HepG2 (cell line): ENCODE results near the gene MAN1B1. TPM values are rescaled to one million over a fixed set of nuclear protein-coding genes. Genes with fewer than 3 reads are reported as not detected.
A peak's percentile ranks its signal among the peaks of the same experiment; 100 is the strongest.

Experiments used
- ATF7-NPFF ChIP-seq: sonication (generic); formaldehyde crosslinking; IDR thresholded peaks from 2 replicates; pipeline ENCODE4 v1.8.1; 2023; ENCODE audit warnings: mild to moderate bottlenecking, low read depth, missing genetic modification reagents, moderate library complexity
- FLYWCH1 ChIP-seq: sonication (generic); formaldehyde crosslinking; IDR thresholded peaks from 2 replicates; pipeline ENCODE4 v1.8.1; 2023; ENCODE audit warnings: mild to moderate bottlenecking, missing genetic modification reagents
- HNRNPH1 ChIP-seq: fragments of 200-400 bp; formaldehyde crosslinking; optimal IDR thresholded peaks from 2 replicates; pipeline ENCODE3; 2017; ENCODE audit warnings: mild to moderate bottlenecking, low read depth, low read length
- HOXA3 ChIP-seq: sonication (generic); formaldehyde crosslinking; IDR thresholded peaks from 2 replicates; pipeline ENCODE4 v1.5.0; 2020; ENCODE audit warnings: missing genetic modification reagents
- MATR3 ChIP-seq: sonication (generic); formaldehyde crosslinking; IDR thresholded peaks from 2 replicates; pipeline ENCODE4 v1.4.0; 2020; ENCODE audit warnings: missing genetic modification reagents
- MXD4 ChIP-seq: IDR thresholded peaks from 2 replicates; pipeline ENCODE4 v1.6.1; 2016; ENCODE audit warnings: mild to moderate bottlenecking, missing biosample characterization, missing genetic modification reagents
- MYC ChIP-seq: sonication (generic); formaldehyde crosslinking; IDR thresholded peaks from 2 replicates; pipeline ENCODE4 v1.9.0; 2021; ENCODE audit warnings: missing genetic modification reagents, borderline replicate concordance
- RARA ChIP-seq: IDR thresholded peaks from 2 replicates; pipeline ENCODE4 v1.6.1; 2016; ENCODE audit warnings: missing genetic modification reagents, missing compliant biosample characterization
- SAP130 ChIP-seq: IDR thresholded peaks from 2 replicates; pipeline ENCODE4 v1.6.1; 2016; ENCODE audit warnings: low read depth
- TAF15 ChIP-seq: fragments of 200-400 bp; formaldehyde crosslinking; IDR thresholded peaks from one replicate; pipeline ENCODE4 v1.6.1; 2018; ENCODE audit warnings: mild to moderate bottlenecking, low read depth, low read length; ENCODE audit not compliant: poor library complexity, severe bottlenecking
- TFDP1 ChIP-seq: IDR thresholded peaks from 2 replicates; pipeline ENCODE4 v1.6.1; 2016; ENCODE audit warnings: missing compliant biosample characterization, missing genetic modification reagents, borderline replicate concordance
- YEATS4 ChIP-seq: sonication (generic); formaldehyde crosslinking; IDR thresholded peaks from 2 replicates; pipeline ENCODE4 v1.4.0; 2020; ENCODE audit warnings: missing genetic modification reagents, borderline replicate concordance
- ZBTB7A ChIP-seq: sonication (generic); formaldehyde crosslinking; IDR thresholded peaks from 2 replicates; pipeline ENCODE4 v1.8.0; 2022; ENCODE audit warnings: mild to moderate bottlenecking, missing genetic modification reagents
- ZNF24 ChIP-seq: fragments of 450-650 bp; IDR thresholded peaks from 2 replicates; pipeline ENCODE4 v1.6.1; 2017; ENCODE audit warnings: antibody characterized with exemption, mild to moderate bottlenecking
- ZNF264 ChIP-seq: sonication (generic); formaldehyde crosslinking; IDR thresholded peaks from 2 replicates; pipeline ENCODE4 v1.4.0; 2020; ENCODE audit warnings: missing genetic modification reagents
- ZNF331 ChIP-seq: sonication (generic); formaldehyde crosslinking; IDR thresholded peaks from 2 replicates; pipeline ENCODE4 v1.4.0; 2020; ENCODE audit warnings: missing genetic modification reagents
- ZNF501 ChIP-seq: sonication (generic); formaldehyde crosslinking; IDR thresholded peaks from 2 replicates; pipeline ENCODE4 v1.5.1; 2020; ENCODE audit warnings: mild to moderate bottlenecking, moderate library complexity, missing genetic modification reagents
- ZNF547 ChIP-seq: sonication (generic); formaldehyde crosslinking; IDR thresholded peaks from 2 replicates; pipeline ENCODE4 v1.5.1; 2020; ENCODE audit warnings: mild to moderate bottlenecking, missing genetic modification reagents
- ZNF674 ChIP-seq: sonication (generic); formaldehyde crosslinking; IDR thresholded peaks from 2 replicates; pipeline ENCODE4 v1.5.0; 2020; ENCODE audit warnings: low read depth, mild to moderate bottlenecking, missing genetic modification reagents
- ZSCAN25 ChIP-seq: sonication (generic); formaldehyde crosslinking; IDR thresholded peaks from 2 replicates; pipeline ENCODE4 v1.8.0; 2022; ENCODE audit warnings: mild to moderate bottlenecking, missing genetic modification reagents
- polyA plus RNA-seq, 8 experiments: library from polyadenylated mRNA; depleted of rRNA in 3 of 8; stranded (reverse) in 7 of 8; unstranded in 1 of 8; fragments of >200 nt; fragmentation: Illumina TruSeq in 4 of 8; extraction: Trizol in 4 of 8; gene quantifications; 2 replicates each; pipeline versions ENCODE4 v1.2.1 to v1.2.3, GENCODE V29; 2011 to 2016; ENCODE audit warnings: low read depth in 4 of 8, missing spikeins in 1 of 8, mixed read lengths in 1 of 8; ENCODE audit not compliant: insufficient read depth in 1 of 8
- total RNA-seq, 5 experiments: library from RNA; depleted of rRNA; stranded (reverse); fragments of >200 nt; fragmentation: Illumina TruSeq; extraction: Trizol; gene quantifications; 2 replicates each; pipeline ENCODE4 v1.2.3, GENCODE V29; 2016; ENCODE audit warnings: low read depth in 1 of 5
- TF ChIP-seq, protein P1 (sequence below): sonication (generic); formaldehyde crosslinking; IDR thresholded peaks from 2 replicates; pipeline ENCODE4 v1.5.0; 2020; ENCODE audit warnings: mild to moderate bottlenecking, missing genetic modification reagents, borderline replicate concordance
- TF ChIP-seq, protein P2 (sequence below): sonication (generic); formaldehyde crosslinking; IDR thresholded peaks from 2 replicates; pipeline ENCODE4 v1.4.0; 2020; ENCODE audit warnings: missing genetic modification reagents
- TF ChIP-seq, protein P3 (sequence below): sonication (generic); formaldehyde crosslinking; IDR thresholded peaks from 2 replicates; pipeline ENCODE4 v1.4.0; 2020; ENCODE audit warnings: missing genetic modification reagents

The MAN1B1 gene
- total and polyA plus RNA-seq, 2 of the 13 experiments (the other 11 are each of a cell fraction or from before 2014, with no cell fraction given) = 48.9 to 59.5 TPM

GRCh38 chr9:137073992-137074399, 12.8 kb upstream of the MAN1B1 start (continued):
- TF ChIP-seq, protein P1, sequence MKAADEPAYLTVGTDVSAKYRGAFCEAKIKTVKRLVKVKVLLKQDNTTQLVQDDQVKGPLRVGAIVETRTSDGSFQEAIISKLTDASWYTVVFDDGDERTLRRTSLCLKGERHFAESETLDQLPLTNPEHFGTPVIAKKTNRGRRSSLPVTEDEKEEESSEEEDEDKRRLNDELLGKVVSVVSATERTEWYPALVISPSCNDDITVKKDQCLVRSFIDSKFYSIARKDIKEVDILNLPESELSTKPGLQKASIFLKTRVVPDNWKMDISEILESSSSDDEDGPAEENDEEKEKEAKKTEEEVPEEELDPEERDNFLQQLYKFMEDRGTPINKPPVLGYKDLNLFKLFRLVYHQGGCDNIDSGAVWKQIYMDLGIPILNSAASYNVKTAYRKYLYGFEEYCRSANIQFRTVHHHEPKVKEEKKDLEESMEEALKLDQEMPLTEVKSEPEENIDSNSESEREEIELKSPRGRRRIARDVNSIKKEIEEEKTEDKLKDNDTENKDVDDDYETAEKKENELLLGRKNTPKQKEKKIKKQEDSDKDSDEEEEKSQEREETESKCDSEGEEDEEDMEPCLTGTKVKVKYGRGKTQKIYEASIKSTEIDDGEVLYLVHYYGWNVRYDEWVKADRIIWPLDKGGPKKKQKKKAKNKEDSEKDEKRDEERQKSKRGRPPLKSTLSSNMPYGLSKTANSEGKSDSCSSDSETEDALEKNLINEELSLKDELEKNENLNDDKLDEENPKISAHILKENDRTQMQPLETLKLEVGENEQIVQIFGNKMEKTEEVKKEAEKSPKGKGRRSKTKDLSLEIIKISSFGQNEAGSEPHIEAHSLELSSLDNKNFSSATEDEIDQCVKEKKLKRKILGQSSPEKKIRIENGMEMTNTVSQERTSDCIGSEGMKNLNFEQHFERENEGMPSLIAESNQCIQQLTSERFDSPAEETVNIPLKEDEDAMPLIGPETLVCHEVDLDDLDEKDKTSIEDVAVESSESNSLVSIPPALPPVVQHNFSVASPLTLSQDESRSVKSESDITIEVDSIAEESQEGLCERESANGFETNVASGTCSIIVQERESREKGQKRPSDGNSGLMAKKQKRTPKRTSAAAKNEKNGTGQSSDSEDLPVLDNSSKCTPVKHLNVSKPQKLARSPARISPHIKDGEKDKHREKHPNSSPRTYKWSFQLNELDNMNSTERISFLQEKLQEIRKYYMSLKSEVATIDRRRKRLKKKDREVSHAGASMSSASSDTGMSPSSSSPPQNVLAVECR (CRISPR knock-in tag) = peak; percentile 19; the same call in 1 of the 2 replicates
- TF ChIP-seq TAF15 (no peak), MXD4 (CRISPR knock-in tag) (0 out of 2 replicates have a peak, but pooled peaks have one; percentile 18), HNRNPH1 (no peak), ZSCAN25 (CRISPR knock-in tag) (peak; percentile 99), HOXA3 (CRISPR knock-in tag) (0 out of 2 replicates have a peak, but pooled peaks have one; percentile 46), ZNF264 (CRISPR knock-in tag) (peak; percentile 43; the same call in 1 of the 2 replicates), SAP130 (CRISPR knock-in tag) (peak; percentile 57; the same call in 1 of the 2 replicates), MYC (CRISPR knock-in tag) (peak; percentile 83), RARA (0 out of 2 replicates have a peak, but pooled peaks have one; percentile 35), ZBTB7A (CRISPR knock-in tag) (no peak), ZNF547 (CRISPR knock-in tag) (peak; percentile 46; the same call in 1 of the 2 replicates), ZNF331 (CRISPR knock-in tag) (no peak), YEATS4 (CRISPR knock-in tag) (no peak; the same call in 1 of the 2 replicates), MATR3 (no peak), TFDP1 (CRISPR knock-in tag) (peak; percentile 72; the same call in 1 of the 2 replicates), FLYWCH1 (no peak), ZNF24 (peak; percentile 62; the same call in 1 of the 2 replicates), ZNF674 (CRISPR knock-in tag) (no peak), ZNF501 (CRISPR knock-in tag) (no peak), ATF7-NPFF (CRISPR knock-in tag) (no peak)
- TF ChIP-seq, protein P2, sequence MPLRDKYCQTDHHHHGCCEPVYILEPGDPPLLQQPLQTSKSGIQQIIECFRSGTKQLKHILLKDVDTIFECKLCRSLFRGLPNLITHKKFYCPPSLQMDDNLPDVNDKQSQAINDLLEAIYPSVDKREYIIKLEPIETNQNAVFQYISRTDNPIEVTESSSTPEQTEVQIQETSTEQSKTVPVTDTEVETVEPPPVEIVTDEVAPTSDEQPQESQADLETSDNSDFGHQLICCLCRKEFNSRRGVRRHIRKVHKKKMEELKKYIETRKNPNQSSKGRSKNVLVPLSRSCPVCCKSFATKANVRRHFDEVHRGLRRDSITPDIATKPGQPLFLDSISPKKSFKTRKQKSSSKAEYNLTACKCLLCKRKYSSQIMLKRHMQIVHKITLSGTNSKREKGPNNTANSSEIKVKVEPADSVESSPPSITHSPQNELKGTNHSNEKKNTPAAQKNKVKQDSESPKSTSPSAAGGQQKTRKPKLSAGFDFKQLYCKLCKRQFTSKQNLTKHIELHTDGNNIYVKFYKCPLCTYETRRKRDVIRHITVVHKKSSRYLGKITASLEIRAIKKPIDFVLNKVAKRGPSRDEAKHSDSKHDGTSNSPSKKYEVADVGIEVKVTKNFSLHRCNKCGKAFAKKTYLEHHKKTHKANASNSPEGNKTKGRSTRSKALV (CRISPR knock-in tag) = 0 out of 2 replicates have a peak, but pooled peaks have one; percentile 57
- TF ChIP-seq, protein P3, sequence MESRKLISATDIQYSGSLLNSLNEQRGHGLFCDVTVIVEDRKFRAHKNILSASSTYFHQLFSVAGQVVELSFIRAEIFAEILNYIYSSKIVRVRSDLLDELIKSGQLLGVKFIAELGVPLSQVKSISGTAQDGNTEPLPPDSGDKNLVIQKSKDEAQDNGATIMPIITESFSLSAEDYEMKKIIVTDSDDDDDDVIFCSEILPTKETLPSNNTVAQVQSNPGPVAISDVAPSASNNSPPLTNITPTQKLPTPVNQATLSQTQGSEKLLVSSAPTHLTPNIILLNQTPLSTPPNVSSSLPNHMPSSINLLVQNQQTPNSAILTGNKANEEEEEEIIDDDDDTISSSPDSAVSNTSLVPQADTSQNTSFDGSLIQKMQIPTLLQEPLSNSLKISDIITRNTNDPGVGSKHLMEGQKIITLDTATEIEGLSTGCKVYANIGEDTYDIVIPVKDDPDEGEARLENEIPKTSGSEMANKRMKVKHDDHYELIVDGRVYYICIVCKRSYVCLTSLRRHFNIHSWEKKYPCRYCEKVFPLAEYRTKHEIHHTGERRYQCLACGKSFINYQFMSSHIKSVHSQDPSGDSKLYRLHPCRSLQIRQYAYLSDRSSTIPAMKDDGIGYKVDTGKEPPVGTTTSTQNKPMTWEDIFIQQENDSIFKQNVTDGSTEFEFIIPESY (CRISPR knock-in tag) = no peak
